ENCODE measurements around the gene VWA7.

DNA sequence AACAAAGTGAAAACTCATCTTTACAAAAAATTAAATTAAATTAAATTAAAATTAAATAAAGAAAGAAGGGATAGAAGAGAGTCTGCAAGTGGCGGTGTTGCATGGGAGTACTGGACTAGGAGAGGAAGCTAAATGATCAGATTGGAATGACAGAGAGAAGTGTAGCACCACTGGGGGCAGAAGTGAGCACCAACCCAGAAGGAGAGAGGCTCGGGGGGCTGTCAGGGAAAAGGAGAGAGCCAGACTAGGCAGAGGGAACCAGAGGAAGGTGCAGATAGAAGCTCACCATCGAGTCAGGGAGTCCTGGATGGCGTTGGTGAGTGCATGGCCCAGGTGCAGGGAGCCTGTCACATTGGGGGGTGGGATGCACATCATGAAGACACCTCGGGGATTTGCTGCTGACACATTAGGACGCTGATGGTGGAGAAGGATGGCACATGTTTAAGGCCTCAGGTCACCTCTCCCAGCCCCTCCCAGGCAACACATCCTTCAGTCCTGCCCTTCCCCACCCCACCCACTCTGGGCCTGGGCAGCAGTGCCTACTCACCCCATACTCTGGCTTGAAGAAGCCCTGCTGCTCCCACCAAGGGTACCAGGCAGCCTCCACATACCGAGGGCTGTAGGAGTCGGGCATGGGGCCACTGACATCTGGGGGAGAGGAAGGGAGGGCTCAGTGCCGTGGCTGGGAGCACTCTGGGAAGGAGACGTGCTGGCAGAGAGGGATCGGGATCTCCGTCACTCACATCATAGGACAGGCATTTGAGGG is 14.4 kb upstream of the VWA7 start:
- TF ChIP-seq PATZ1 (CRISPR knock-in tag; IDR thresholded peaks at IDR 0.05; ENCODE audit: borderline replicate concordance) (no peak), CREB5 (CRISPR knock-in tag; IDR thresholded peaks at IDR 0.05; ENCODE audit: low read depth) (no peak), CSRNP3 (CRISPR knock-in tag; IDR thresholded peaks at IDR 0.05) (no peak), SNAI2 (CRISPR knock-in tag; IDR thresholded peaks at IDR 0.05) (no peak), TSHZ2 (CRISPR knock-in tag; IDR thresholded peaks at IDR 0.05) (no peak), ZNF70 (CRISPR knock-in tag; IDR thresholded peaks at IDR 0.05) (no peak), RARB (CRISPR knock-in tag; IDR thresholded peaks at IDR 0.05) (no peak), ZNF565 (CRISPR knock-in tag; conservative IDR thresholded peaks at IDR 0.05; ENCODE audit: low read depth) (no peak), ZFP30 (CRISPR knock-in tag; IDR thresholded peaks at IDR 0.05) (no peak), ZC3H10 (CRISPR knock-in tag; IDR thresholded peaks at IDR 0.05) (no peak), PPARA (CRISPR knock-in tag; IDR thresholded peaks at IDR 0.05; ENCODE audit: borderline replicate concordance) (no peak)

Data from SK-N-SH treated with all-trans-retinoic acid at 6 μM for 48 hours (cell line).